Activated naive CD4-positive, alpha-beta T cell treated with anti-CD3 and anti-CD28 coated beads, Interleukin-2, amount 50 U/mL, for 72 hours (primary cell): ENCODE measurements around the gene UGT1A10. TPM values are rescaled to one million over a fixed set of nuclear protein-coding genes. Genes with fewer than 3 reads are reported as not detected.
"Not testable (repeated sequence)": the region's sequence is repeated elsewhere in the genome, so short reads cannot be mapped to it uniquely, and the experiment has no call there.

ENCODE experiments used
- ATAC-seq, 2 donors: fragments of 150-1000 bp; cut with Tn5 transposase; 2 replicates each; pipeline ENCODE4 v1.10.0; 2021; ENCODE audit warnings: mild to moderate bottlenecking in 2 of 2, moderate library complexity in 2 of 2
- DNase-seq, 2 donors: peaks; one replicate each; pipeline ENCODE4 v3.0.0; 2021 to 2022; ENCODE audit warnings: low spot score in 2 of 2
- H3K27ac Mint-ChIP-seq, 2 donors: one replicate each; pipeline ENCODE4 v1.8.0; 2022; ENCODE audit warnings: mild to moderate bottlenecking in 2 of 2, mixed read lengths in 2 of 2
- H3K36me3 Mint-ChIP-seq, 2 donors: one replicate each; pipeline ENCODE4 v1.8.0; 2022; ENCODE audit warnings: mixed read lengths in 2 of 2
- H3K9me3 Mint-ChIP-seq, 2 donors: one replicate each; pipeline ENCODE4 v1.8.0; 2022; ENCODE audit warnings: mixed read lengths in 2 of 2
- total RNA-seq, 2 donors: library from RNA; stranded (reverse); gene quantifications; one replicate each; pipeline ENCODE4 v1.2.3, GENCODE V29; 2022

The UGT1A10 gene
- total RNA-seq, 2 donors from 2014 or later = not detected

DNA sequence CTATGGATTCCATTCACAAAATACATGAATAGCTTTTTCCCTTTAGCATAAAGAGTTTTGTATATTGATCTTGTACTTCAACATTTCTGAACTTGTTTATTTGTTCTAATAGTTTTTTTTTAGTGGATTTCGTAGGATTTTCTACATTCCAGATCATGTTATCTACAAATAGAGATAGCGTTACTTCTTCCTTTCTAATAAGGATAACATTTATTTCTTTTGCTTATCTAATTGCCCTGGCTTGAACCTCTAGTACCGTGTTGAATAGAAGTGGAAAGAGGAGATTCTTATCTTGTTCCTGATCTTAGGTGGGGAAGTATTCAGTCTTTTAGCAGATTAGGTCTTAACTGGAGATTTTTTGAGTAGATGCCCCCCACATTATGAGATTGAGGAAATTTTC is 66.0 kb downstream of the UGT1A10 start:
- Mint-ChIP-seq H3K27ac (no peak overlapping the region), H3K36me3 (peaks cover 0 to 6% of the 10 kb centered on the region in 2 donors), H3K9me3 (peaks cover 3 to 5% of the 10 kb centered on the region in 2 donors)
- DNase-seq = no peak
- ATAC-seq = no peak

DNA sequence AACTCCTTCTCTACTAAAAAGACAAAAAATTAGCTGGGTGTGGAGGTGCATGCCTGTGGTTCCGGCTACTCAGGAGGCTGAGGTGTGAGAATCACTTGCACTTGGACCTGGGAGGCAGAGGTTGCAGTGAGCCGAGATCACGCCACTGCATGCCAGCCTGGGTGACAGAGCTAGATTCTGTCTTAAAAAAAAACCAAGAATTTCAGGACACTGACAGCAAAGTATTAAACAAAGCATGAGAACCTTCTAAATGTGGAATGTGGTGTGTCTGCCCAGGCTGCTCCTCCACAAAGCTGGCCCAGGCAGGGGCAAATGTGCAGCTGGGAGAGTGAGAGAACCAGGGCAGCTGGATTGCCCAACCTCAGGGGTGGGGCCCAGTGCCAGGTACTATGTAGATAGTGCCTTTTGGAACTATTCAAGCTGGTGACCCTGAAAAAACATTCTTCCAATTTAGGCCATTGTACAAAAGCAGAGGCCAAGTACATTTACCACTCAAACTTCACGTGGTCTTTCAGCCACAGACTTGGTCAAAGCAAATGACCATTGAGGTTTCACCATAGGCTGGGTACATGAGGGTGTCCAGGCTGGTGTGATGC is 69.8 kb downstream of the UGT1A10 start:
- Mint-ChIP-seq H3K9me3 (peaks cover 3 to 5% of the 10 kb centered on the region in 2 donors), H3K27ac (no peak overlapping the region), H3K36me3 (peaks cover 0 to 6% of the 10 kb centered on the region in 2 donors)
- DNase-seq (no peak), ATAC-seq (no peak)

DNA sequence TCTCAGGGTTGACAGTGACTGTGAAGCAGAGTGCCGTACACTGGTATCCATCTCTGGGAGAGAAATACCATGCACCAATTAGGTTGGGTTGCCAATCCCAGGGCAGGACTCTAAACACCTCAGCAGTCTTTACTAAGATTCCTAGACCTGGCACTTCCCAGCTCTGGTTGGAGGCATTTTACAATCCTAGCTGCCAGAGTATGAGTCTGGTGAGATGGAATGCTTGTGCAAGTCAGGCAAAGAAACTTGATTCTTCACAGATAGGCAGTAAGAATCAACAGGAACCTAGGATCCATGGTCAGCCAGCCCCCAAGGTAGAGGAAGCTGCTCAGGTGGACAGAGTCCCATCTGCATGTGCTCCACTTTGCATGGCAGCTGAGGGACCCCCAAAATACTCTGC is 70.5 kb downstream of the UGT1A10 start:
- DNase-seq (no peak), ATAC-seq (no peak)
- Mint-ChIP-seq H3K9me3 (peaks cover 3 to 5% of the 10 kb centered on the region in 2 donors), H3K27ac (no peak overlapping the region), H3K36me3 (peaks cover 0 to 6% of the 10 kb centered on the region in 2 donors)

DNA sequence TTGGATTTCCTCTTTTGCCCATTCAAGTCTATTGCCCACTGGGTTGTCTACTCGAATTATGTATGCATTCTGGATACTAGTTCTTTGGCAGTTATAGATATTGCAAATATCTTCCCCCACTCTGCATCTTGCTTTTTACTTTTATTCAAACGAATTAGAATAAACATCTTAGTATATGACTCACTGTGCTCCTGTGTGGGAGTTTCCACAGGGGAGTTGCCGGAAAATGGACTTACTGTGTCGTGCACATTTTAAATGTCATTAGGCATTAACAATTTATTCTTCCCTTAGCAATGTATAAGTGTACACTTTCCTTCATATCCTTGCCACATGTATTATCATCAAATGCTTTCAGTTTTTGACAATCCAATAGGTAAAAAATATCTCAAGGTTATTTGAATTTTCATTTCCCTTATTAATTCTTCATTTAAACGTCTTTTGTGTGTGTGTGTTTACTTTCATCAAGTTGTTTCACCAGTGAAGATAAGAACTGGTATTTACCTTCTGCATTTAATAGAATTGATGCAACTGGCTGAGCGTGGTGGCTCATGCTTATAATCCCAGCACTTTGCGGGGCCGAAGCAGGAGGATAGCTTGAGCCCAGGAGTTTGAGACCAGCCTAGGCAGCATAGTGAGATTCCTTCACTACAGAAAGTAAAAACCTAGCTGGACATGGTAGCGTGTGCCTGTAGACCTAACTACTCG is 71.8 kb downstream of the UGT1A10 start:
- no peak overlapping the region for H3K27ac Mint-ChIP-seq
- peaks cover 0 to 6% of the 10 kb centered on the region in 2 donors for H3K36me3 Mint-ChIP-seq
- ATAC-seq (no peak), DNase-seq (no peak)
- peaks cover 3 to 5% of the 10 kb centered on the region in 2 donors for H3K9me3 Mint-ChIP-seq

DNA sequence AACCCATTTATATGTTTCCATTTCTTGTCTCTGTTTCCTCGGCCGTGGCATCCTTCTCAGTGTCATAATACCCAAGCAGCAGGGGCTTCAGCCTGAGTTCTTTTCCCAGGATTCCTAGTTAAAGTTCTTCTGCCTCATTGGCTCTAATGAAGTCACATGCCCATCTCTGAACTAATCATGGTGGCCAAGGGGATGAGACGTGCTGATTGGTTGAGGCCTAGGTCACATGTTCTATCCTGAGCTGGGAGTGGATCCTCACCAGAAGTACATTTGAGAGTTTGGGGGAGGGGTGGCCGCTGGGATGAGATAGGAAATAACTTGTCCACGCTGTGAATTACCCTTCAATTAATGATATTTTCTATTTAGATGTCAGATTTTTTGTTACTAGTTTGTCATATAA is 72.7 kb downstream of the UGT1A10 start:
- no peak overlapping the region for H3K27ac Mint-ChIP-seq
- no peak for ATAC-seq
- H3K36me3 Mint-ChIP-seq = peaks cover 0 to 4% of the 10 kb centered on the region in 2 donors
- H3K9me3 Mint-ChIP-seq = peaks cover 3 to 4% of the 10 kb centered on the region in 2 donors
- DNase-seq = no peak

DNA sequence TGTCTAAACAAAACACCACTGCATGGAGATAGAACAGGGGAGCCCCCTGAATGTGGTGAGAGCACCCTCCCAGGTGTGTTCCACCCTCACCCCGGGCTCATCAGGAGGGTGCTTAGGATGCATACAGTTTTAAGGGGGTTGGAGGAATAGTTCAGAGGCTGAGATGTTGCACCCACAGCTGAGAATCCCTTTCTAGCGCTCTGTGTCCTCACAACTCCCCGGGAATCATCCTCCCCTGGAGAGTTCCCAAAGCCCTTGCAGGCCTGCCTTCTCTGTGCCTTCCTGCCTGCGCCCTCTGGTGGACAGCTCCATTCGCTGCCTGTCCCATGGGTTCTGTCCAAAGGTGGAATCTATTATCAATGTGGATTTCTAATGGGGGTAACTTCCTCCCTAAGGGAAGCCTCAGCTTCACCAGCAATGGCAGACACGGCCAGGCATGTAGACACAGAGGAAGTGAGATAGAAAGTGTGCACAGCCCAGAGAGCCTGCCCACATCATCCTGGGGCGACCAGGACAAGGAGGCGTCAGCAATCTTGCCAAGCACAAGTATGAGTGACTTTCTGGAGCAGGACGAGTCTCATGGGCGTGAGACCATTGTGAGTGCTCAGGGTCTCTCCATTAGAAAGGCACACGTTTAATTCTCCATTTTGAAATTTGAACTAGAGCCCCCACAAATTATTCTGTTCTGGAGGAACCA is 75.2 kb downstream of the UGT1A10 start:
- no peak overlapping the region for H3K27ac Mint-ChIP-seq
- ATAC-seq (peak; percentile 71 to 73), DNase-seq (peak in 1 of 2 donors; percentile 76)
- no peaks in the 10 kb centered on the region for H3K9me3 Mint-ChIP-seq
- no peaks in the 10 kb centered on the region for H3K36me3 Mint-ChIP-seq

DNA sequence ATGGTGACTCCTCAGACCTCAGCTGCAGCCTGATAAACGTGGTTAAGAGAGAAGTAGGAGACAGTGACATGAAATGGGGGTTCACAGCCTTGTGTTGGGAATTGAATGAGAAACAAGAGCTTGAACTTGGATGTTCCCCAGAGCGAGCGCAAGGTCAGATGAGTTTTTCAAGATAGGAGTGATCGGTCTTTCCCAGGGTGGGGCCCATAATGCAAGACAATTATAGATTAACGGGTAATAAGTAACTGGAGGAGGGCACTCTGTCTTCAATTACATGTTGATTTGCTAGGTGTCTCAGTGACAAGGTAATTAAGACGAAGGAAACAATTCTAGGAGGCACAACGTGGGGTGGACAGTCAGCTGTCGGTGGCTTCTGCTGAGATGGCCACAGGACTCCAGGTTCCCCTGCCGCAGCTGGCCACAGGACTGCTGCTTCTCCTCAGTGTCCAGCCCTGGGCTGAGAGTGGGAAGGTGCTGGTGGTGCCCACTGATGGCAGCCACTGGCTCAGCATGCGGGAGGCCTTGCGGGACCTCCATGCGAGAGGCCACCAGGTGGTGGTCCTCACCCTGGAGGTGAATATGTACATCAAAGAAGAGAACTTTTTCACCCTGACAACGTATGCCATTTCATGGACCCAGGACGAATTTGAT is 76.5 kb downstream of the UGT1A10 start, which contains the start of gene UGT1A5:
Gene UGT1A5, plus strand, starts transcription at position 297 of the 651 bp plus-strand sequence. Its CDS starts 85 bp downstream, at position 382.
- Mint-ChIP-seq H3K36me3 (no peaks in the 10 kb centered on the region), H3K27ac (no peak within 1 kb of the TSS), H3K9me3 (no peaks in the 10 kb centered on the region)
- DNase-seq = no peak
- ATAC-seq = no peak

DNA sequence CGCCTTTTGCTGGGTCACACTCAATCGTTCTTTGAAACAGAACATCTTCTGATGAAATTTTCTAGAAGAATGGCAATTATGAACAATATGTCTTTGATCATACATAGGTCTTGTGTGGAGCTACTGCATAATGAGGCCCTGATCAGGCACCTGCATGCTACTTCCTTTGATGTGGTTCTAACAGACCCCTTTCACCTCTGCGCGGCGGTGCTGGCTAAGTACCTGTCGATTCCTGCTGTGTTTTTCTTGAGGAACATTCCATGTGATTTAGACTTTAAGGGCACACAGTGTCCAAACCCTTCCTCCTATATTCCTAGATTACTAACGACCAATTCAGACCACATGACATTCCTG is 77.0 kb downstream of the UGT1A10 start:
- Mint-ChIP-seq H3K27ac (no peak overlapping the region), H3K9me3 (no peaks in the 10 kb centered on the region), H3K36me3 (no peaks in the 10 kb centered on the region)
- DNase-seq (no peak), ATAC-seq (no peak)

DNA sequence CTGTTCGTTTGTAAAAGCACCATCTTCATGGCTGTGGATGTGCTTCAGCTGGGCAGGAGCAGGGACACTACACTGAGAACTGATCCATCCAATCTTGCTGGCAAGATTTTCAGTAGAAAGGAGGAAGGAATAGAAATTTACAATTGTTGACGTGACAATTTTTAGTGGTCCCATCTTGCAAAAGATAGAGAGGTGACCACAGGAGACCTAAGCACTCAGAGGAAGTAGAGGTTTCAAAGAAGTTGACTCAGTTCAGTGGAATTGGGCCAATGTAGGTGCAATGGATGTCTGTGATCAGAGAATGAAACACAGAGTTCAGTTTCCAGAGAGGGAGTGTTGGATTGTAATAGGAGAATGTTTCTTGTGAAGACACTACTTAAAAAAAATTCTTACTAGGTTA is 77.9 kb downstream of the UGT1A10 start:
- no peaks in the 10 kb centered on the region for H3K36me3 Mint-ChIP-seq
- ATAC-seq (no peak), DNase-seq (no peak)

DNA sequence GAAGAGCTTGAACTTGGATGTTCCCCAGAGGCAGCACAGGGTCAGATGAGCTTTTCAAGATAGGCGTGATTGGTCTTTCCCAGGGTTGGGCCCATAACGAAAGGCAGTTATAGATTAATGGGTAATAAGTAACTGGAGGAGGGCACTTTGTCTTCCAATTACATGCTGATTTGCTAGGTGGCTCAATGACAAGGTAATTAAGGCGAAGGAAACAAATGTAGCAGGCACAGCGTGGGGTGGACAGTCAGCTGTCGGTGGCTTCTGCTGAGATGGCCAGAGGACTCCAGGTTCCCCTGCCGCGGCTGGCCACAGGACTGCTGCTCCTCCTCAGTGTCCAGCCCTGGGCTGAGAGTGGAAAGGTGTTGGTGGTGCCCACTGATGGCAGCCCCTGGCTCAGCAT is 82.3 kb downstream of the UGT1A10 start, which contains the start of gene UGT1A4:
Gene UGT1A4, plus strand, starts transcription at position 185 of the 400 bp plus-strand sequence. Its CDS starts 85 bp downstream, at position 270.
- H3K9me3 Mint-ChIP-seq = no peaks in the 10 kb centered on the region
- ATAC-seq (no peak), DNase-seq (no peak)
- no peaks in the 10 kb centered on the region for H3K36me3 Mint-ChIP-seq
- no peak within 1 kb of the TSS for H3K27ac Mint-ChIP-seq

More for the DNA sequence above, 77.9 kb downstream of the UGT1A10 start:
- no peaks in the 10 kb centered on the region for H3K9me3 Mint-ChIP-seq
- peak overlapping the region in 1 of 2 donors; percentile 58 for H3K27ac Mint-ChIP-seq

DNA sequence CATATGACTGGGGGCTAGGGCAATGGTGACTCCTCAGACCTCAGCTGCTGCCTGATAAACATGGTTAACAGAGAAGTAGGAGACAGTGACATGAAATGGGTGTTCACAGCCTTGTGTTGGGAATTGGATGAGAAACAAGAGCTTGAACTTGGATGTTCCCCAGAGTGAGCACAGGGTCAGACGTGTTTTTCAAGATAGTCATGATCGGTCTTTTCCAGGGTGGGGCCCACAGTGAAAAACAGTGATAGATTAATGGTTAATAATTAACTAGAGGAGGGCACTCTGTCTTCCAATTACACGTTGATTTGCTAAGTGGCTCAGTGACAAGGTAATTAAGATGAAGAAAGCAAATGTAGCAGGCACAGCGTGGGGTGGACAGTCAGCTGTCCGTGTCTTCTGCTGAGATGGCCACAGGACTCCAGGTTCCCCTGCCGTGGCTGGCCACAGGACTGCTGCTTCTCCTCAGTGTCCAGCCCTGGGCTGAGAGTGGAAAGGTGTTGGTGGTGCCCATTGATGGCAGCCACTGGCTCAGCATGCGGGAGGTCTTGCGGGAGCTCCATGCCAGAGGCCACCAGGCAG is 92.6 kb downstream of the UGT1A10 start, which contains the start of gene UGT1A3:
Gene UGT1A3, plus strand, starts transcription at position 320 of the 579 bp plus-strand sequence. Its CDS starts 85 bp downstream, at position 405.
- H3K36me3 Mint-ChIP-seq = no peaks in the 10 kb centered on the region
- H3K27ac Mint-ChIP-seq = no peak within 1 kb of the TSS
- ATAC-seq (no peak), DNase-seq (no peak)
- H3K9me3 Mint-ChIP-seq = peaks cover 0 to 4% of the 10 kb centered on the region in 2 donors

DNA sequence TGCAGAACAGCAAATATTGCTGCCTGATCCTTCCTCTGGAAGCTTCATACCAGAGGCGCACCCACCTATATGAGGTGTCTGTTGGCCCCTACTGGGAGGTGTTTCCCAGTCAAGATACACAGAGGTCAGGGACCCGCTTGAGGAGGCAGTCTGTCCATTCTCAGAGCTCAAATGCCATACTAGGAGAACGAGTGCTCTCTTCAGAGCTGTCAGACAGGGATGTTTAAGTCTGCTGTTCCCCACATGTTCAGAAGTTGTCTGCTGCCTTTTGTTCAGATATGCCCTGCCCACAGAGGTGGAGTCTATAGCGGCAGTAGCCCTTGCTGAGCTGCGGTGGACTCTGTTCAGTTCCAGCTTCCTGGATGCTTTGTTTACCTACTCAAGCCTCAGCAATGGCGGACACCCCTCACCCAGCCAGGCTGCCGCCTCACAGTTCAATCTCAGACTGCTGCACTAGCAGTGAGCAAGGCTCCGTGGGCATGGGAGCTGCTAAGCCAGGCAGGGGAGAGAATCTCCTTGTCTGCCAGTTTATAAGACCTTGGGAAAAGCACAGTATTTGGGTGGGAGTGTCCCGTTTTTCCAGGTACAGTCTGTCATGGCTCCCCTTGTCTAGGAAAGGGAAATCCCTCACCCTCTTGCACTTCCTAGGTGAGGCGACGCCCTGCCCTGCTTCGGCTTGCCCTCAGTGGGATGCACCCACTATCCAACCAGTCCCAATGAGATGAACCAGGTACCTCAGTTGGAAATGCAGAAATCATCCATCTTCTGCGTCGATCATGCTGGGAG is 100.8 kb downstream of the UGT1A10 start:
- H3K27ac Mint-ChIP-seq, ATAC-seq, DNase-seq, H3K9me3 Mint-ChIP-seq, H3K36me3 Mint-ChIP-seq: not testable (repeated sequence)

DNA sequence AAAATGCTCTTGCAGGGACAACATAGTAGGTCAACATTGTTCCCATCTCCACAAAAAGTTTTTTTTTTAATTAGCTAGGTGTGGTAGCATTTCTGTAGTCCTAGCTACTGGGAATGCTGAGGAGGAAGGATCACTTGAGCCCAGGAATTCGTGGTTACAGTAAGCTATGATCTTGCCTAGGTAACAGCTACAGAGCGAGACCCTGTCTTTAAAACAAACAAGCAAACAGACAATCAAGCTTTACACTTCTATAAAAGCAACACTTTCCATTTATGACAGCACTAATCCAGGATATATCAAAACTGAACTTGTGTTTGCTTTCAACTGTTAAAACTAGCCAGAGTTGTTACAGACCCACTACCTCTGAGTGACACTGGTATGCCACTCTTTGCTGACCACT is 104.6 kb downstream of the UGT1A10 start:
- Mint-ChIP-seq H3K27ac (no peak overlapping the region), H3K36me3 (no peaks in the 10 kb centered on the region), H3K9me3 (peaks cover 0 to 4% of the 10 kb centered on the region in 2 donors)
- no peak for DNase-seq
- ATAC-seq = no peak

DNA sequence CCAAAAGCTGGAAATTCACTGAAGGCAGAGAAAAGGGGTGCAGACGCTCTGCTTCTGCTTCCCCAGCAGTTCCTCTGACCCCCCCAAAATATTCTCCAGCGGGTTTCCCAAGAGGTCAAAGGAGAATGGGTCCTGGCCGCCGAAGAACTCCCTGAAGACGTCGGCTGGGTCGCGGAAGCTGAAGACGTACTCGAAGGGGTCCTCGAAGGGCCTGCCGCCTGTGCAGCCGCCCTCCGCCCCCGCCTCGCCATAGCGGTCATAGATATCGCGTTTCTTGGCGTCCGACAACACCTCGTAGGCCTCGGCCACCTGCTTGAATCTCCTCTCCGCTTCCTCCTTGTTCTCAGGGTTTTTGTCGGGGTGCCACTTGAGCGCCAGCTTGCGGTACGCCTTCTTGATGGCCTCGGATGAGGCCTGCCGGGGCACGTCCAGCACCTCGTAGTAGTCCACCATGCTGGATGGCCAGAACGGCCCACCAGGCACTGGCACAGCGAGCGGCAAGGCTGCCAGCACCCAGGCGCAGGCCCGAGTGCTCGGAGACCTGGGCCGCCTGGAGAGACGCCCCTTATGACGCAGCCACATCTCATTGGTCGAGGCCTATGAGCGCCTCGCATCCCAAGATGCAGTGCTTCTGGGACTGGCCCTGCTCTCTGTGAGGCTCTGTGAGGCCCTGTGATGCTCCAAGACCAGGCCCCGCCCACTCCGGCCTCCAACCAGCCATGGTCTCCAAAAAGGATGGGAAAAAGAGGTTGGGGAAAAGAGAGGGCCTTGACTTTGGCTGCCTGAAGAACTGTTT is 107.4 kb downstream of the UGT1A10 start:
- no peaks in the 10 kb centered on the region for H3K9me3 Mint-ChIP-seq
- no peaks in the 10 kb centered on the region for H3K36me3 Mint-ChIP-seq
- DNase-seq (no peak), ATAC-seq (no peak)
- H3K27ac Mint-ChIP-seq = no peak overlapping the region

DNA sequence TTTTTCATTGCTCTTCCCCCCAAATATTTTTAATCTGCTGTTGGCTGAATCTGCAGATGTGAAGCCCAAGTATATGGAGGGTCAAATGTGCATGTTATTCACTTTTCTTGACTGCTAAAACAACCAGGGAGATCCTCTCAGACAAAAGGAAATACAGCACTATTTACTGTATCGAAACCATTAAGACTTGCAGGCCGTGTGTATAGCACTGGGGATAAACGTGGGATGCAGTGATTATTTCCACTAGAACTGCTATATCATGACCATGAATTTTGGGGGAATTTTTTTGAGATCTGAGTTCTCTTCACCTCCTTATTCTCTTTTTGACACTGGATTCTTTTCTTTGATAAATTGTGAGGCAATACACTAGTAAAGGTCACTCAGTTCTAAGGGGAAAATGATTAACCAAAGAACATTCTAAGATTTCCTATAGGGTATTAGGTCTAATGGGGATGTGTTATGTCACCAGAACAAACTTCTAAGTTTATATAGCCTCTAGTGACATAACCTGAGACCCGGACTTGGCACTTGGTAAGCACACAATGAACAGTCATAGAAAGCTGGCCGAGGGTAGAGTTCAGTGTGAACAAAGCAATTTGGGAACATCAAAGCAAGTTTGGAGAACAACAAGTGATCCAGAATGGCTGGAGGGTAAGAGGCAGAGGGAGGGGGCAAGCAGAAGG is 109.0 kb downstream of the UGT1A10 start:
- Mint-ChIP-seq H3K27ac (no peak overlapping the region), H3K36me3 (peaks cover 0 to 6% of the 10 kb centered on the region in 2 donors), H3K9me3 (peaks cover 6% of the 10 kb centered on the region in 2 donors)
- DNase-seq = no peak
- no peak for ATAC-seq
